A549 (cell line): ENCODE results near the gene MYRFL. TPM values are rescaled to one million over a fixed set of nuclear protein-coding genes. Genes with fewer than 3 reads are reported as not detected.

ENCODE experiments used
- ATAC-seq, 2 experiments: fragments of 200-7000 bp in 1 of 2; fragments of >200 bp in 1 of 2; cut with Nextera tagmentation in 1 of 2; cut with Tn5 transposase in 1 of 2; 3 replicates each; pipeline versions ENCODE4 v1.8.0 to v1.9.1; 2018 to 2020; ENCODE audit warnings: mild to moderate bottlenecking in 1 of 2, moderate library complexity in 1 of 2
- CTCF ChIA-PET: fragments of 300-600 bp; sonication (Branson Sonifier 250); formaldehyde crosslinking; extraction: SDS; loops from one replicate; lab custom pipeline; 2021; ENCODE audit warnings: antibody characterized with exemption, inconsistent platforms; lab: Yijun Ruan, JAX
- POLR2A ChIA-PET: fragments of 350-600 bp; formaldehyde crosslinking; extraction: SDS; loops from one replicate; lab custom pipeline; 2021; ENCODE audit warnings: antibody characterized with exemption, inconsistent platforms; lab: Yijun Ruan, JAX
- DNase-seq, 2 experiments: peaks; one replicate each; pipeline versions ENCODE4 v3.0.0 to v3.0.0-alpha.2; 2011 to 2016; ENCODE audit warnings: low read depth in 1 of 2, low spot score in 1 of 2
- FAIRE-seq: peaks from 2 replicates; lab custom pipeline; 2011; peaks lifted over from hg19 to GRCh38; lab: Jason Lieb, UNC
- H3K27ac ChIP-seq, 2 experiments: fragments of >200 bp; sonication (Bioruptor Twin); formaldehyde crosslinking; 3 replicates each; pipeline ENCODE4 v1.5.1; 2016 to 2017
- H3K4me1 ChIP-seq: fragments of >200 bp; sonication (Bioruptor Twin); formaldehyde crosslinking; 3 replicates; pipeline ENCODE4 v1.6.1; 2016
- H3K4me2 ChIP-seq: fragments of >200 bp; sonication (Bioruptor Twin); formaldehyde crosslinking; 3 replicates; pipeline ENCODE4 v1.6.1; 2016
- H3K4me3 ChIP-seq: fragments of >200 bp; sonication (Bioruptor Twin); formaldehyde crosslinking; 3 replicates; pipeline ENCODE4 v1.5.1; 2016
- H3K9me3 ChIP-seq: fragments of >200 bp; sonication (Bioruptor Twin); formaldehyde crosslinking; 3 replicates; pipeline ENCODE4 v1.6.1; 2016
- ATOH8 ChIP-seq: fragments of 250-450 bp; sonication (Bioruptor Pico); IDR thresholded peaks from 2 replicates; pipeline ENCODE4 v1.5.0; 2020; ENCODE audit warnings: low read depth, mild to moderate bottlenecking, moderate library complexity
- BCL3 ChIP-seq: fragments of >200 bp; sonication (Bioruptor Twin); formaldehyde crosslinking; IDR thresholded peaks from 3 replicates; pipeline ENCODE4 v1.6.1; 2016
- CBX2 ChIP-seq: fragments of 200-600 bp; sonication (generic); IDR thresholded peaks from 2 replicates; pipeline ENCODE4 v1.6.1; 2016; ENCODE audit warnings: low read depth, mild to moderate bottlenecking, borderline replicate concordance
- CBX8 ChIP-seq: fragments of 200-600 bp; sonication (generic); IDR thresholded peaks from 2 replicates; pipeline ENCODE4 v1.6.1; 2016
- CTCF ChIP-seq: fragments of >200 bp; sonication (Bioruptor Twin); formaldehyde crosslinking; IDR thresholded peaks from 3 replicates; pipeline ENCODE4 v1.5.1; 2016
- EHF ChIP-seq: fragments of 250-450 bp; sonication (Bioruptor Pico); IDR thresholded peaks from 2 replicates; pipeline ENCODE4 v1.5.0; 2020; ENCODE audit warnings: mild to moderate bottlenecking
- EHMT2 ChIP-seq: fragments of 200-600 bp; sonication (generic); IDR thresholded peaks from 2 replicates; pipeline ENCODE4 v1.6.1; 2016; ENCODE audit warnings: antibody characterized with exemption, low read depth, mild to moderate bottlenecking, moderate library complexity
- ELK1 ChIP-seq: fragments of 150-350 bp; IDR thresholded peaks from 2 replicates; pipeline ENCODE4 v1.6.1; 2014; ENCODE audit warnings: low read depth, mild to moderate bottlenecking, low read length
- EP300 ChIP-seq, 2 experiments: fragments of >200 bp; sonication (Bioruptor Twin); formaldehyde crosslinking; IDR thresholded peaks; 2 replicates in 1 of 2; 3 replicates in 1 of 2; pipeline ENCODE4 v1.6.1; 2016 to 2017
- ESRRA ChIP-seq: fragments of 150-350 bp; IDR thresholded peaks from 2 replicates; pipeline ENCODE4 v1.6.1; 2014; ENCODE audit warnings: mild to moderate bottlenecking, low read length, borderline replicate concordance
- FOXS1 ChIP-seq: fragments of 250-450 bp; sonication (Bioruptor Pico); IDR thresholded peaks from 2 replicates; pipeline ENCODE4 v1.5.0; 2020; ENCODE audit warnings: mild to moderate bottlenecking, moderate library complexity
- HES2 ChIP-seq: fragments of >200 bp; sonication (Bioruptor Twin); formaldehyde crosslinking; IDR thresholded peaks from 2 replicates; pipeline ENCODE4 v1.6.1; 2016
- HOXB13 ChIP-seq: fragments of 250-450 bp; sonication (Bioruptor Pico); IDR thresholded peaks from 2 replicates; pipeline ENCODE4 v1.5.0; 2020; ENCODE audit warnings: low read depth, mild to moderate bottlenecking, moderate library complexity
- NFE2L2 ChIP-seq: fragments of 150-350 bp; conservative IDR thresholded peaks from 2 replicates; pipeline ENCODE4 v1.6.1; 2014; ENCODE audit warnings: low read length
- NPAS2 ChIP-seq: fragments of 250-450 bp; sonication (Bioruptor Pico); IDR thresholded peaks from 2 replicates; pipeline ENCODE4 v1.8.0; 2022; ENCODE audit warnings: mild to moderate bottlenecking, moderate library complexity, borderline replicate concordance
- POLR2A ChIP-seq: IDR thresholded peaks from 2 replicates; pipeline ENCODE4 v1.6.1; 2012; ENCODE audit warnings: mild to moderate bottlenecking, low read length
- POLR2AphosphoS2 ChIP-seq: conservative IDR thresholded peaks from 2 replicates; pipeline ENCODE4 v1.6.1; 2012; ENCODE audit warnings: low read length, improper control_type of control experiment, inconsistent platforms
- RAD21 ChIP-seq, 2 experiments: fragments of >200 bp in 1 of 2; sonication (Bioruptor Twin) in 1 of 2; formaldehyde crosslinking in 1 of 2; IDR thresholded peaks in 1 of 2; conservative IDR thresholded peaks in 1 of 2; 2 replicates in 1 of 2; 3 replicates in 1 of 2; pipeline ENCODE4 v1.6.1; 2012 to 2018; ENCODE audit warnings: inconsistent platforms in 1 of 2
- RCOR1 ChIP-seq: fragments of 150-350 bp; IDR thresholded peaks from 2 replicates; pipeline ENCODE4 v1.6.1; 2014; ENCODE audit warnings: antibody characterized with exemption, low read length, low read depth
- REST ChIP-seq: fragments of 200-600 bp; sonication (generic); IDR thresholded peaks from 2 replicates; pipeline ENCODE4 v1.6.1; 2016; ENCODE audit warnings: antibody characterized with exemption, mild to moderate bottlenecking, moderate library complexity
- SMC3 ChIP-seq: fragments of >200 bp; sonication (Bioruptor Twin); formaldehyde crosslinking; IDR thresholded peaks from 3 replicates; pipeline ENCODE4 v1.6.1; 2018; ENCODE audit warnings: inconsistent platforms
- SREBF2 ChIP-seq: fragments of 450-650 bp; IDR thresholded peaks from 2 replicates; pipeline ENCODE4 v1.6.1; 2014; ENCODE audit warnings: mild to moderate bottlenecking, moderate library complexity
- ZC3H11A ChIP-seq: fragments of 450-650 bp; IDR thresholded peaks from 2 replicates; pipeline ENCODE4 v1.6.1; 2014; ENCODE audit warnings: antibody characterized with exemption, mild to moderate bottlenecking
- ZSCAN20 ChIP-seq: fragments of 250-450 bp; sonication (Bioruptor Pico); IDR thresholded peaks from 2 replicates; pipeline ENCODE4 v1.8.0; 2022; ENCODE audit warnings: mild to moderate bottlenecking, moderate library complexity
- WGBS: methylation state at CpG from one replicate; pipeline ENCODE4 v1.1.6; 2017; ENCODE audit errors: missing lambda C conversion rate; 5-methylcytosine and 5-hydroxymethylcytosine counted together
- polyA plus RNA-seq, 4 experiments: library from polyadenylated mRNA; depleted of rRNA in 3 of 4; stranded (reverse); fragments of >200 nt; fragmentation: RNase III in 1 of 4; extraction: RNeasy Plus Mini Kit Qiagen cat#74134 plus additional on column Dnase treatment in 1 of 4; gene quantifications; 2 replicates in 3 of 4; 3 replicates in 1 of 4; pipeline ENCODE4 v1.2.3, GENCODE V29; 2011 to 2017

The MYRFL gene
- polyA plus RNA-seq, 2 of the 4 experiments (the other 2 are of a cell fraction), result 0.04 TPM; not detected in 1

- no peak for TF ChIP-seq NPAS2 (CRISPR knock-in tag)
- no peak for TF ChIP-seq ESRRA
- TF ChIP-seq EHMT2, result no peak
- TF ChIP-seq POLR2AphosphoS2, result no peak
- TF ChIP-seq NFE2L2, result no peak
- no peak for TF ChIP-seq ATOH8 (CRISPR knock-in tag)
- no peak for TF ChIP-seq ZC3H11A
- TF ChIP-seq EP300 (IDR thresholded peaks at IDR 0.05), result no peak
- TF ChIP-seq SMC3, result no peak
Observed at GRCh38 chr12:70005864-70006618, 181.0 kb downstream of the MYRFL start (continued).

- ATAC-seq (no peak), DNase-seq (no peak), FAIRE-seq (no peak)
- ChIA-PET CTCF (no interaction called here), POLR2A (no interaction called here)
- WGBS, result 23% methylated on average over 2 of the region's 2 CpGs
- TF ChIP-seq BCL3 (no peak), ELK1 (no peak), SREBF2 (no peak), HOXB13 (CRISPR knock-in tag) (no peak), HES2 (no peak), ZSCAN20 (CRISPR knock-in tag) (no peak), POLR2AphosphoS2 (no peak), CBX2 (no peak), EHF (CRISPR knock-in tag) (no peak), RCOR1 (no peak)
- H3K4me3 ChIP-seq, result no peak overlapping the region
- no peaks in the 10 kb centered on the region for H3K4me1 ChIP-seq
- H3K9me3 ChIP-seq, result peaks cover 3% of the 10 kb centered on the region; the same call in 1 of the 3 replicates
- no peak overlapping the region for H3K4me2 ChIP-seq
- no peak overlapping the region for H3K27ac ChIP-seq
Observed at GRCh38 chr12:70006619-70006973, 181.6 kb downstream of the MYRFL start.

GRCh38 chr12:70007687-70008086, 182.7 kb downstream of the MYRFL start:
- no peak overlapping the region for H3K27ac ChIP-seq
- TF ChIP-seq EHMT2, result no peak
- TF ChIP-seq POLR2A, result no peak
- no peak for TF ChIP-seq RAD21 (conservative IDR thresholded peaks at IDR 0.05 in 1 of 2, IDR thresholded peaks at IDR 0.05 in 1 of 2)
- TF ChIP-seq CTCF, result no peak
- TF ChIP-seq ZC3H11A, result no peak
- no peak for TF ChIP-seq POLR2AphosphoS2
- TF ChIP-seq REST, result no peak
- TF ChIP-seq FOXS1 (CRISPR knock-in tag), result no peak
- TF ChIP-seq ESRRA, result no peak
- no peak for TF ChIP-seq CBX8
- no peak for TF ChIP-seq BCL3

More at GRCh38 chr12:70007687-70008086, 182.7 kb downstream of the MYRFL start:
- ChIA-PET POLR2A (no interaction called here), CTCF (no interaction called here)
- H3K4me3 ChIP-seq, result no peak overlapping the region
- ATAC-seq (no peak), FAIRE-seq (no peak), DNase-seq (no peak)
- no peaks in the 10 kb centered on the region for H3K4me1 ChIP-seq
- peaks cover 3% of the 10 kb centered on the region; the same call in 1 of the 3 replicates for H3K9me3 ChIP-seq
- 11% methylated on average over 2 of the region's 2 CpGs for WGBS
- H3K4me2 ChIP-seq, result no peak overlapping the region
